SIG-M5 (cell line): ENCODE measurements around the gene MRPL49.

Experiments used
- DNase-seq: peaks from one replicate; lab custom pipeline; 2025; lab: John Stamatoyannopoulos, UW

MRPL49 gene

DNA sequence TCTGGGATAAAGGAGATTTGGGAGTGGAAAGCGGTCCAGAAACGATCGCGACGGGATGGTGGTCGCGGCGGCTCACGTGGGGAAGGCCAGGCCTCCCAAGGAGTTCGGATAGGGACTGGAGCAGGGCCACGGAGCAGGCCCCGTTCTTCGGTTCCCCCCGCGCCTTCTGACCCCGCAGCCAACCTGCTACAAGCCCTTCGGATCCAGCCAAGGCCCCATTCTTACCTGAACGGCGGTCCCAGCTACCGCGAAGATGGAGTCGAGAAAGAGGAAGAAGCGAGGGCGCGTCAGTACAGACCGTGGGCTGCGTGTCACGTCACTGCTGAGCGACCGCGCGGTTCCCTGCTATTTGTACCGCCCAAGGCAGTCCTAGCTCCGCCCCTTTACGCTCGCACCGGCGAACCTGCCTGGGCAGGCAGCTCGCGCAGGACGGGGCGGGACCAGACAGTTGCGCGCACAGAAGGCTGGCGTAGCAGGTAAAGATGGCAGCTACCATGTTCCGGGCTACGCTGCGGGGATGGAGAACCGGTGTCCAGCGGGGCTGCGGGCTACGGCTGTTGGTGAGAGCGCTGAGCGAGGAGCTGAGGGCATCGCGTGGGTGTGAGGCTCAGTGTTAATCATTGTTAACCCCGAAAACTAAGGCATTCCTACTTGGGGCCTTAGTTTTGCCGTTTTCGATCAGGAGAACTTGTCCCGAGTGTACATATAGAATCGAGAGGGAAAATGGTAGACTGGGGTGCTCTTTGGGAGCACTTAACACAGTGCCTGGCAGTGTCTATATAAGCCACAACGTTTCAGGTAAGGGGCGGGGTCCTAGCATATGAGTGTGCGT, at the start of gene MRPL49, which contains the start of gene FAU:
Gene MRPL49, plus strand, starts transcription at position 457 of the 832 bp plus-strand sequence. Its CDS starts 26 bp downstream, at position 483.
Gene FAU, minus strand, starts transcription at position 270 of the 832 bp plus-strand sequence. CDS start 321 bp downstream, outside the sequence.
- peak; percentile 90 for DNase-seq

DNA sequence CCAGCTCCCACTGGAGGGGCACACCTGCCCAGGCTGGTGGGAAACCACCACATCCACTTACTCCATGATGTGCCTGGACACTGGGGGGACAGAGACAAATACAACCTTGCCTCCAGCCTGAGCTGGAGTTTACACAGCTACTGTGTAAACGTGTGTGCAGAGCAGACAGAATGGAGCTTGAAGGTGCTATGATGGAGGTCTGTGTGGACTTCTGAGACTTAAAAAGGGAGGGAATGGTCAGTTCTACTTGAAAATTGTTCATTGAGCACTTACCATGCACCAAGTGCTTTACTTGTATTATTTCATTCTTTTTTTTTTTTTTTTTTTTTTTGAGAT, 49.5 kb upstream of the MRPL49 start:
- DNase-seq, result no peak

DNA sequence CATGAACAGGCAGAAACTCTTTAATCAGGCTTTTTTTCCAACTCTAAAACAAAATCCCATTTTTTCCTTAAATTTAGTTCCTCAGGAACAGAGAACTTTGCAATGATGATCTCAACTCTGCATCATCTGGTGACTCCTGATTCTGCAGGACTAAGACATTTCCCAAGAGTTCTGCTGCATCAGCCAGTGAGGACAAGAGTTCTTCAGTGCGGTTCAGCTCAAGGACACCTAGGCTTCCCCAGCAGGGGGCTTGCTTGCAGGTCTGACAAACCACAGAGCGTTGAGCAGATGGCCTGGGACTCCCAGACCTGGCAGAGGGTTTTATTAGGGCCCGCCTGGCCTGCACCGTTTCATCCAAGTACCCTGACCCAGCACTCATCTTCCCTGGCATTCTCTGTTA, 44.7 kb upstream of the MRPL49 start:
- DNase-seq, result no peak

DNA sequence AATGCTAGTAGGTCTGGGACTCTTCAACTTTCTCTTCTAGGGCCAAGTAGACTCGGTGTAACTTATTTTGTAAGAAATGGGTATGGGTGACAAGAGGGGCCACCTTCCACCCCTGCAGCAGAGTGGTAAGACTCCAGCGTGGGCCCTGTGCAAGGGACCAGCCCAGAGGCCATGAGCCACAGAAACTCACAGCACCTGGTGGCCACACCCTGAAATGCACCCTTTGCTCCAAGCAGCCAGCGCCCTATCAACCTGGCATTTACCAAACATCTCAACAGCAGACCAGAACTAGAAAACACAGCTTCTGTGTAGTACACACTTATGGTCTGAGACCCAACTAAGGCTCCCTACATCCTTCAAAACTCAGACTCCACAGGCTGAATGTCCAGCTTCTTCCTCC, 44.0 kb upstream of the MRPL49 start:
- DNase-seq, result no peak

DNA sequence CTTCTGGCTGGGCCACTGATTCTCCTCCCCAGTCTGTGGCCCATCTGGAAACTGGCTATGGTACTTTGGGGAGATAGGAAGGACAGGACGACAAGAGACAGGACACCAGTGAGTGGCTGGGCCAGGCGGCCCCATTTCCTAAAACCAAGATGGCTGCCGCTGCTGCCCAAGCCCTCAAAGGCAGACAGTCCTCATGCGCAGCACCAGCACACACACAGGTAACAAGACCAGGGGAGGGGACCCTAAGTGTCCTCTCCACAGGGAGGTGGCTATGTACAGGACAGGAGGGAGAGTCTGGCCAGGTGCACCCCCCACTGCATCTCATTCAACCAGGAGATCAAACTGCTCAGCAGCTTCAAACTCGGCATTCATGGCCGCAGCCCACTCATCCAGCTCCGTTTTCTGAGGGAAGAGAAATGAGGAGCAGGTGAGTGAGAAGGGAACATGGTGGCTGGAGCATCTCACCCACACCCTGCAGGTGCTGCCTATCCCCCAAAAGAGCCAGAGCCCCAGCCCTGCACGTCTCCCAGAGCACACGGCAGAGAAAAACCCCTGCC, 43.3 kb upstream of the MRPL49 start:
- DNase-seq, result no peak

DNA sequence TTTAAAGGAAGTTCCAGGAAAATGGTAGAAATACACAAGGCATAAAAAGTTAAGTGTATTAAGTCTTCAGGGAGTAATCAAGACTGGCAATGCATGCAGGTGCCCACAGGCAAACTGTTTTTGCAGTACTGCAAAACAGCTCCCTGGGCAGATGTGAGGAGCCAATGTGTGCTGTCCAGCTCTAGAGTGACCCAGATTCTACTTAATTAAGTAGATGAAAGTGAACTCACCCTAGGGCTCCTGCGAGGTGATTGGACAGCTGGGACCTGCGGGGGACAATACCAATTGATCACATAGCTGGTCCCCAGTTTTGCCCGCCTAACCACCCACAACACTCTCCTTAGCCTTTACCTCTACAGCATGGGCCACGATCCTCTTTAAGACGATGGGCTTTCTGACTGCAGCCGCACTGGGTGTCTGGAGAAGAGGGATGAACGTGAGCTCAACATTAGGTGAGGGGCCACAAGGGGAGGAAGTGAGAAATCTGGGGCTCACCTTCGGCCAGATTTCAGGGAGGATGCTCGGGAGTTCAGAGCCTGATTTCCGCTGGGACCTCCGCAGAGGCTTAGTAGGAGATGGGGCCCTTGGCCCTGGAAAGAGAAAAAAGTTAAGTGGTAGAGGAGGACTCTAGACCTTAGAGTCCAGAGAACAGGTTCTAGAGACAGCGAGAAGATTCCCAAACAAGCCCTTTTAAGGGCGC, 38.8 kb upstream of the MRPL49 start:
- DNase-seq, result no peak

DNA sequence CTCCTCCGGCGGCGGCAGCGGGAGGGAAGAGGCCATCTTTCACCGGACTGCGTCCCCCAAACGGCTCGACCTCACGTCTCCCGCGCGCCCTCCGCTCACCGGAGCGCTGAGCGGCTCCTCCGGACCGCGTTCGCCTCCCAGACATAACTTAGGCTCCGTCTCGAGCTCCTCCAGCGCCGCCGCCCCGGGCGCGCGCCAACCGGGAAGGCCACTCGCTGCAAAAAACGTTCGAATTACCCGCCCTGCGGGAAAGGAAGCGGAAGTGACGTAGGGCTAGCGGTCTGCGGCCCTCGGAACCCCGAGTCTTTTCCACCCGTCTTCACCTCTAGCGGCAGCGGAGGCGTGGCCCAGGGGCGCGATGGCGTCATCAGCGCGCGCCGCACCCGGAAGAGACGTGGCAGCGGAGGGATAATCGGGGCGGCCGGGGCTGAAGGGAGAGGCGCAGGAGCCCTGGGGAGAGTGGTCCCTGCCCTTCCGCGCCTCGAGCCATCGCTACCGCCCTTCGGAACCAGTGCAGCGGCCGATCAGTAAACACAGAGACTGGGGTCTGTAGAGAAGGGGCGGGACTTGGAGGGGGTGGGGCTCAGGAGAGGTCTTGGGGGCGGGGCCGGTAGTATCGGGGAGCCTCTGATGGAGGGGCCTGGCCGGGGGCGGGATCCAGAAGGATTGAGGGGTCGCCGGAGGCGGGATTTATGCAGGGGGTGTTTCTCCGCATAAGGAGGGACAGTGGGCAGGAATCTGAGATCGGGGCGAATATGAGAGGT, 38.1 kb upstream of the MRPL49 start, which contains the start of the genes CDCA5 and ZFPL1:
Gene CDCA5, minus strand, starts transcription at position 207 of the 764 bp plus-strand sequence. Its CDS starts 62 bp downstream, at position 145.
Gene ZFPL1, plus strand, starts transcription at position 389 of the 764 bp plus-strand sequence. CDS start 477 bp downstream, outside the sequence.
- peak; percentile 78 for DNase-seq

DNA sequence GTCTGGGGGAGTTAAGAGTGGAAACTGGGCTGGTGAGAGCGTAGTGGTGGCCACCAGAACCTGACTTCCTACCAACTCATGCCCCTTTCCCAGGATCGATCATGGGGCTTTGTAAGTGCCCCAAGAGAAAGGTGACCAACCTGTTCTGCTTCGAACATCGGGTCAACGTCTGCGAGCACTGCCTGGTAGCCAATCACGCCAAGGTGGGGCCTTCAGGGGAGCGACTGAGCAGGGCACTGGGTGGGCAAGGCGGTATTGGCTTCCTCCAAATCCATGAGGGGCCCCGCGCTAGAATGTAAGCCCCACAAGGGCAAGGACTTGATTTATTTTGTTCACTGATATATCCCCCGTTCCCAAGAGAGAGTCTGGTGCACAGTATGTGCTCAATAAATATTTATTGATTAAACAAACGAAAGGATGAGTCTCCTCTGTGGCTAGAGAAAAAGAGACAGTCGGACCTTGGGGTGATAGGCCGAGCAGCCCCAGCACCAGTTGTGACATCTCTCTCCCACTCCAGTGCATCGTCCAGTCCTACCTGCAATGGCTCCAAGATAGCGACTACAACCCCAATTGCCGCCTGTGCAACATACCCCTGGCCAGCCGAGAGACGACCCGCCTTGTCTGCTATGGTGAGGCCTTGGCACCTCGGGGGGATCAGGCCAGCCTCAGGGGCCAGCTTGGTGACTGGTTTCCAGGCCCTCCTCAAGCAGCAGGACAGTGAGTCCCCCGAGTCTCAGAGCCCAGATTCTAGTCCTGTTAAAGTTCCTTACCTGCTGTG, 37.3 kb upstream of the MRPL49 start:
- no peak for DNase-seq

DNA sequence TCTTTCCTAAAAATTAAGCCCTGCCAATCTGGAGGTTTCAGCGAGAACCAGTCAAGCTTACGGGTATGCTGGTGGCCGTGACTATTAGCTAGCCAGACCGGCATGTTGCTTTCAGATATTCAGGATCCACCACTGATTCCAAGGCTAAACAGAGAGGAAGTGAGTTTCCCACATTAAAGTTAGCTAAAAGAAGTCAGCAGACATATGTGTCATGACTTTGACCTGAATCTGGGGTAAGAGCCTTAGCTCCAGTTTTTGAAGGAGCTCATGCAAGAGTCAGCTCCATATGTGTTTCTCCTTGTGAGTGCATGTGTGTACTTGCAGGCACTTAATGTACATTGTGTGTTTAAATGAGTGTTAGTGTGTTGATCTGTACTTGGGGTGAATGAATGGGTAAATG, 36.7 kb upstream of the MRPL49 start:
- no peak for DNase-seq

DNA sequence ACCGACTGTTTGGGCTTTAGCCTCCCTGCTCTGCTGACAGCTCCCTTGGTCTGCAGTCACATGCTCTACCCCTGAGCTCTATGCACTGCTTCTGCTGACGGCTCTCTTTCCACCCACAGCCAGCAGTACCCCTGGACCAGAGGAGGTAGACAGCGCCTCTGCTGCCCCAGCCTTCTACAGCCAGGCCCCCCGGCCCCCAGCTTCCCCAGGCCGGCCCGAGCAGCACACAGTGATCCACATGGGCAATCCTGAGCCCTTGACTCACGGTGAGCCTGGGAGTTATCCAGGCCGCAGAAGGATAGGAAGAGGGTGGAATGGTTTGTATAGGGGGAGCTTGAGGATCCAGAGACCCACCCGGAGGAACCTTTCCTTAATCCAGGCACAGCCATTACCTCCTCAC, 35.3 kb upstream of the MRPL49 start:
- no peak for DNase-seq

DNA sequence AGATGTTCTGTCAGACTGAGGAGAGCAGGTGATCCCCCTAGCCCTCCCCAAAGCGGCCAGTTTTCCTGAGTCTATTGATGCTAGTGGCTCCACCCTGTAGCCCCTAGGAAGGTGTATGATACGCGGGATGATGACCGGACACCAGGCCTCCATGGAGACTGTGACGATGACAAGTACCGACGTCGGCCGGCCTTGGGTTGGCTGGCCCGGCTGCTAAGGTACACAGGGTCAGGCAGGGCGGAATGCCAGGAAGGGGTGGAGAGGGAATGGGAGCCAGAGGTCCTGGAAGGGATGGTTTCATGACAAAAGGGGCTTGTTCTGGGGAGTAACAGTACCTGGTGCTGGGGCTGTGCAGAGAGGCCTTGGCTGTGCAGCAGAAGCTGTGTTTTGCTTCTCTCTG, 34.9 kb upstream of the MRPL49 start:
- DNase-seq, result no peak

DNA sequence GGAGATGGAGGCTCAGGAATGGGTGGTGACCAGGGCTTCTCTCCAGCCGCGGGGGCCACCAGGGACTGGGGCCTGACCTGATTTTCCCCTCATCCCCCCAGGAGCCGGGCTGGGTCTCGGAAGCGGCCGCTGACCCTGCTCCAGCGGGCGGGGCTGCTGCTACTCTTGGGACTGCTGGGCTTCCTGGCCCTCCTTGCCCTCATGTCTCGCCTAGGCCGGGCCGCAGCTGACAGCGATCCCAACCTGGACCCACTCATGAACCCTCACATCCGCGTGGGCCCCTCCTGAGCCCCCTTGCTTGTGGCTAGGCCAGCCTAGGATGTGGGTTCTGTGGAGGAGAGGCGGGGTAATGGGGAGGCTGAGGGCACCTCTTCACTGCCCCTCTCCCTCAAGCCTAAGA, 34.3 kb upstream of the MRPL49 start:
- DNase-seq, result no peak

DNA sequence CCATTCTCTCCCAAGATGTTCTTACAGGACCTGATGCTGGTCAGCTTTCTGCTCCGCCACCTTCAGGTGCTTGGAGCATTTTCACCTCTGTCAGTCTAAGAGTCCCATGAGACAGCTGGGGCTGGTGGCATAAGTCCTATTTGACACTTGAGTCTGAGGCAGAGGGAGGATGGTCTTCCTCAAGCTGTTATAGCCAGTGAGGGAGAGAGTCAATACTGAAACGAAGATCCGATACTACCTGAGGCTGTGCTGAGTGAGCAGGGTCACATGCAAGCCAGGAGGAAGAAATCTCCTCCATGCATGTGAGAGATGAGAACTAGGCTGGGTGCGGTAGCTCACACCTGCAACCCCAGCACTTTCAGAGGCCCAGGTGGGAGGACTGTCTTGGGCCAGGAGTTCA, 32.5 kb upstream of the MRPL49 start:
- DNase-seq, result no peak

DNA sequence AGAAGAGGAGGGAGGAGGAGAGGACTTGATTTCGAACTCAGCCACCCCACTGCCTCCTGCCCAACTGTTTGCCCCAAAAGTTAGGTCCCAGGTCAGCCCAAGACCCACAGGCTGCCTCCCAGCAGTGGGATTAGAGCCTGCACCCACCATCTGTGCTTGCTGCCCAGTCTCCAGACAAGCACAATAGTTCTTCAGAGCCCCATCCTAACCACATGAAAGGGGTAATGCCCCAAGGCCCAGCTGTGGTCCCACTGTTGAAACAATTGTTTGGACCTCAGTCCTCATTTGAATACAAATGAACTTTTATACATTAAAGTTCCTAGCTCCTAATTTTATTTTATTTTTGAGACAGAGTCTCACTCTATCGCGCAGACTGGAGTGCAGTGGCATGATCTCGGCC, 31.5 kb upstream of the MRPL49 start:
- DNase-seq, result no peak

DNA sequence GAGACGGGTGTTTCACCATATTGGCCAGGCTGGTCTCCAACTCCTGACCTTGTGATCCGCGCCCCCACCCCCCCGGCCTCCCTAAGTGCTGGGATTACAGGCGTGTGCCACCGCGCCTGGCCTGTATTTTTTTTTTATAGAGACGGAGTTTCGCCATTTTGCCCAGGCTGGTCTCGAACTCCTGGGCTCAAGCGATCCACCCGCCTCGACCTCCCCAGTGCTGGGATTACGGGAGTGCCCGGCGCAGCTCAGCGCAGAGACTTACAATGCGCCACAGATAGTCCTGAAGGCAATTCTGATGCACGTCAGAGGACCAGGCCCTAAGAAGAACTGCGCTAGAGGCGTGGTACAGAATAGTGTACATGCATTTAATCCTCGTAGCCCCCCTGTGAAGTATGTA, 26.7 kb upstream of the MRPL49 start:
- no peak for DNase-seq

DNA sequence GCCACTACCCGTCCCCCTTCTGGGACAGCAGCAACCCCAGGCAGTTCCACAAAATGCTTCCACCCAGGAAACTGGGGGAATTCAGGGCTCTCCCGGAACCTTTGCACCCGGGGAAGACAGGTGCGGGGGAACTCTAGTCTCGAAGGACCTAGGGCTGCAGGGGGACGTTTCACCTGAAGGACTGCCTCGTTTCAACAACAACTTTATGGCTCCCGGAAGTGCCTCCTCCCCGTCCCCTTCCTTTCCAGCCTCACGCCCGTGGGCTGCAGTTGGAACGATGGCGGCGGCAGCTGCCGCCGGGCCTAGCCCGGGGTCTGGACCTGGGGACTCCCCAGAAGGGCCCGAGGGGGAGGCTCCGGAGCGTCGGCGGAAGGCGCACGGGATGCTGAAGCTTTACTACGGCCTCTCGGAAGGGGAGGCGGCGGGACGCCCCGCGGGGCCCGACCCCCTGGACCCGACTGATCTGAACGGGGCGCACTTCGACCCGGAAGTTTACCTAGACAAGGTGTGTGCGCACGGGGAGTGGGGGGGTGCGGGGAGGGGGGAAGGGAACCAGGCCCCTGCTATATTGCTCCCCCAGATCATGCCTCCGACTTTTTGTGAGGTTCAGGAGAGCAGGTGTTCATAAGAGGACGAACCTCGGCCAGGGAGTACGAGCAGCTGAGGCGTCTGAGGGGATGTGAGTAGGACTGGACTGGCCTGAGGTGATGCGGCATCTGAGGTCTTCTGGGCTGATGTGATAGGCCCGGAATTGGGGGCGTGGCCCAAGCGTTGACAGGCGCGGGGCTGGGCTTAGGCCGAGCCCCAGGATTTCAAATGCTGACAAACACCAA, 25.9 kb upstream of the MRPL49 start, which contains the start of gene VPS51:
Gene VPS51, plus strand, starts transcription at position 241 of the 833 bp plus-strand sequence. Its CDS starts 37 bp downstream, at position 278.
- peak; percentile 43 for DNase-seq

DNA sequence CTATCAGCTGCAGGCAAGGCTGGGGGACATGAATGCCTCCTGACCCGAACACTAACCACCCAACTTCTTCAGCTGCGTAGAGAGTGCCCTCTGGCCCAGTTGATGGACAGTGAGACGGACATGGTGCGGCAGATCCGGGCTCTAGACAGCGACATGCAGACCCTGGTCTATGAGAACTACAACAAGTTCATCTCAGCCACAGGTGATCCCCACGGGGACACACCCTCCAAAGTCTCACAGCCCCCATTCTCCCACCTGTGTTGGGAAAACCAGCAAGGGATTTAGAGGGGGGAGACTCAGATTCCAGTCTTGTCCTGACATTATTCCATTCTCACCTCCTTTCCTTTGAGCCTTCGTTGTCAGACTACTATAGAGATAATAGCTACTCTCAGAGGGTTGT, 25.2 kb upstream of the MRPL49 start:
- no peak for DNase-seq

DNA sequence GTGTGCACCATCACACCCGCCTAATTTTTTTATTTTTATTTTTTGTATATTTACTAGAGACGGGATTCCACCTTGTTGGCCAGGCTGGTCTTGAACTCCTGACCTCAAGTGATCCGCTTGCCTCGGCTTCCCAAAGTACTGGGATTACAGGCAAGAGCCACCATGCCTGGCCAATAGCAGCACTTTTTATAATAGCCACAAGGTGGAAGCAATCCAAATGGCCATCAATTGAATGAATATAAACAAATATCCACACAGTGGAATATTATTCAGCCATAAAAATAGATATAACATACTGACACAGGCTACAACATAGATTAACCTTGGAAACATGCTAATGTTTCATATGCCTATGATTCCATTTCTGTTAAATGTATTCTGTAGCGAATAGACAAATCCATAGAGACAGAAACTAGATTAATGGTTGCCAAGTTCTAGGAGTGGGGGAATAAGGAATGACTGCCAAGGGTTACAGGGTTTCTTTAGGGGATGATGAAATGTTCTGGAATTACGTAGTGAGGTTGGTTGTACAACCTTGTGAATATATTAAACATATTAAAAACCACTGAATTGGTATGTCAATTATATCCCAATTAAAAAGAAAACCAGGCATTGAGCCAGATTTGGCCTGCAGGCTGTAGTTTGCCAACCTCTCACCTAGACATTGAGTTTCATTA, 21.3 kb upstream of the MRPL49 start:
- DNase-seq, result no peak
